ENCODE measurements around the gene SYNE1.

The SYNE1 gene

GRCh38 chr6:152233547-152234320 lies 403.4 kb downstream of the SYNE1 start:
- DNase-seq (ENCODE audit: low read depth) = no peak

- peak; percentile 88 for DNase-seq (ENCODE audit: low read depth)
Measured at GRCh38 chr6:152232501-152233151, 404.5 kb downstream of the SYNE1 start.

- no peak for DNase-seq (ENCODE audit: low read depth)
Measured at GRCh38 chr6:152229330-152229729, 407.8 kb downstream of the SYNE1 start.

- DNase-seq (ENCODE audit: low read depth) = no peak
Measured at GRCh38 chr6:152226119-152226518, 411.0 kb downstream of the SYNE1 start.

GRCh38 chr6:152225241-152225934 lies 411.8 kb downstream of the SYNE1 start:
- DNase-seq (ENCODE audit: low read depth) = peak; percentile 65

- no peak for DNase-seq (ENCODE audit: low read depth)
Measured at GRCh38 chr6:152223636-152224035, 413.5 kb downstream of the SYNE1 start.

GRCh38 chr6:152221806-152222628 lies 415.1 kb downstream of the SYNE1 start:
- DNase-seq (ENCODE audit: low read depth) = no peak

GRCh38 chr6:152220786-152221185 lies 416.4 kb downstream of the SYNE1 start:
- no peak for DNase-seq (ENCODE audit: low read depth)

- DNase-seq (ENCODE audit: low read depth) = no peak
Measured at GRCh38 chr6:152218887-152219286, 418.3 kb downstream of the SYNE1 start.

GRCh38 chr6:152212437-152212836 lies 424.7 kb downstream of the SYNE1 start:
- no peak for DNase-seq (ENCODE audit: low read depth)

GRCh38 chr6:152209211-152209610 lies 428.0 kb downstream of the SYNE1 start:
- DNase-seq (ENCODE audit: low read depth) = no peak

GRCh38 chr6:152207915-152208714 lies 429.0 kb downstream of the SYNE1 start:
- no peak for DNase-seq (ENCODE audit: low read depth)

- peak; percentile 38 for DNase-seq (ENCODE audit: low read depth)
Measured at GRCh38 chr6:152206072-152206818, 430.9 kb downstream of the SYNE1 start.

- no peak for DNase-seq (ENCODE audit: low read depth)
Measured at GRCh38 chr6:152204591-152204990, 432.6 kb downstream of the SYNE1 start.

GRCh38 chr6:152201120-152201519 lies 436.0 kb downstream of the SYNE1 start:
- no peak for DNase-seq (ENCODE audit: low read depth)

GRCh38 chr6:152195896-152196295 lies 441.3 kb downstream of the SYNE1 start:
- DNase-seq (ENCODE audit: low read depth) = no peak

GRCh38 chr6:152189736-152190135 lies 447.4 kb downstream of the SYNE1 start:
- DNase-seq (ENCODE audit: low read depth) = peak; percentile 54

GRCh38 chr6:152188011-152188410 lies 449.2 kb downstream of the SYNE1 start:
- no peak for DNase-seq (ENCODE audit: low read depth)

GRCh38 chr6:152186840-152187239 lies 450.3 kb downstream of the SYNE1 start:
- DNase-seq (ENCODE audit: low read depth) = no peak

- DNase-seq (ENCODE audit: low read depth) = peak; percentile 6
Measured at GRCh38 chr6:152184917-152185574, 452.1 kb downstream of the SYNE1 start.
